H1 (cell line): ENCODE measurements around the gene ARHGDIG. TPM values are rescaled to one million over a fixed set of nuclear protein-coding genes. Genes with fewer than 3 reads are reported as not detected.

Source experiments
- CTCF ChIA-PET: fragments of 300-600 bp; sonication (Branson Sonifier 250); formaldehyde crosslinking; loops from one replicate; lab custom pipeline; 2021; ENCODE audit not compliant: partially characterized antibody; lab: Charles Lee
- POLR2A ChIA-PET: fragments of 300-600 bp; sonication (Branson Sonifier 250); formaldehyde crosslinking; loops from one replicate; lab custom pipeline; 2021; ENCODE audit warnings: inconsistent platforms; ENCODE audit not compliant: partially characterized antibody; lab: Charles Lee
- DNase-seq, 2 experiments: peaks; one replicate each; pipeline versions ENCODE4 v3.0.0 to v3.0.0-alpha.2; 2010 to 2022; ENCODE audit warnings: low spot score in 2 of 2, low read depth in 1 of 2, mixed read lengths in 1 of 2
- FAIRE-seq: peaks from 2 replicates; lab custom pipeline; 2011; peaks lifted over from hg19 to GRCh38; lab: Jason Lieb, UNC
- H2AFZ ChIP-seq: 2 replicates; pipeline ENCODE4 v1.8.1; 2012; ENCODE audit warnings: low read length, inconsistent platforms
- H2AK5ac ChIP-seq: 2 replicates; pipeline ENCODE4 v1.6.1; 2013; ENCODE audit warnings: low read depth, low read length
- H2BK120ac ChIP-seq: replicated peaks from 2 replicates; pipeline ENCODE3; 2013; ENCODE audit warnings: low read depth, low read length, inconsistent platforms
- H2BK12ac ChIP-seq: 2 replicates; pipeline ENCODE4 v1.6.1; 2013; ENCODE audit warnings: low read depth, low read length
- H2BK15ac ChIP-seq: 2 replicates; pipeline ENCODE4 v1.6.1; 2013; ENCODE audit warnings: low read length
- H2BK20ac ChIP-seq: 2 replicates; pipeline ENCODE4 v1.6.1; 2013; ENCODE audit warnings: low read length
- H2BK5ac ChIP-seq: 2 replicates; pipeline ENCODE4 v1.6.1; 2013; ENCODE audit warnings: low read depth, low read length
- H3K14ac ChIP-seq: 2 replicates; pipeline ENCODE4 v1.6.1; 2013; ENCODE audit warnings: inconsistent platforms; ENCODE audit not compliant: insufficient read length
- H3K18ac ChIP-seq: 2 replicates; pipeline ENCODE4 v1.6.1; 2013; ENCODE audit warnings: low read length; ENCODE audit errors: extremely low read depth
- H3K23ac ChIP-seq: 2 replicates; pipeline ENCODE4 v1.6.1; 2013; ENCODE audit warnings: inconsistent platforms; ENCODE audit not compliant: insufficient read length
- H3K23me2 ChIP-seq: 2 replicates; pipeline ENCODE4 v1.6.1; 2013; ENCODE audit warnings: low read depth, low read length
- H3K27ac ChIP-seq: 2 replicates; pipeline ENCODE4 v1.6.1; 2011; ENCODE audit warnings: low read depth, low read length, inconsistent platforms
- H3K27me3 ChIP-seq, 4 experiments: replicated peaks in 1 of 4; 1 replicate in 1 of 4; 2 replicates in 3 of 4; pipeline versions ENCODE4 v1.6.1 to v1.8.1; 2011 to 2013; ENCODE audit warnings: low read length in 3 of 4, mild to moderate bottlenecking in 3 of 4, inconsistent platforms in 2 of 4, mixed read lengths in 2 of 4, moderate library complexity in 1 of 4; ENCODE audit not compliant: control insufficient read depth in 3 of 4, insufficient read depth in 3 of 4; ENCODE audit errors: extremely low read depth in 1 of 4
- H3K36me3 ChIP-seq, 4 experiments: 2 replicates each; pipeline versions ENCODE4 v1.6.1 to v1.8.1; 2011 to 2013; ENCODE audit warnings: mild to moderate bottlenecking in 4 of 4, low read length in 3 of 4, moderate library complexity in 2 of 4, control low read depth in 1 of 4, inconsistent platforms in 1 of 4; ENCODE audit not compliant: insufficient read depth in 4 of 4, control insufficient read depth in 2 of 4
- H3K4ac ChIP-seq: replicated peaks from 2 replicates; pipeline ENCODE3; 2013; ENCODE audit warnings: low read length, low read depth, mixed read lengths, inconsistent platforms; ENCODE audit not compliant: insufficient read length
- H3K4me1 ChIP-seq, 4 experiments: replicated peaks in 1 of 4; 1 replicate in 1 of 4; 2 replicates in 3 of 4; pipeline versions ENCODE4 v1.6.1 to v1.8.1; 2011 to 2013; ENCODE audit warnings: low read length in 3 of 4, inconsistent platforms in 2 of 4, mixed read lengths in 1 of 4; ENCODE audit not compliant: insufficient read depth in 4 of 4, control insufficient read depth in 3 of 4
- H3K4me2 ChIP-seq, 2 experiments: 2 replicates each; pipeline versions ENCODE4 v1.6.1 to v1.8.1; 2011 to 2013; ENCODE audit warnings: low read depth in 2 of 2, low read length in 2 of 2, control low read depth in 1 of 2, inconsistent platforms in 1 of 2, mild to moderate bottlenecking in 1 of 2; ENCODE audit not compliant: insufficient read depth in 1 of 2
- H3K4me3 ChIP-seq, 4 experiments: fragments of 200-600, 300-600 bp in 1 of 4; sonication (generic), shearing (Covaris generic), sonication (Bioruptor Twin) in 1 of 4; 2 replicates each; pipeline versions ENCODE4 v1.5.1 to v1.8.1; 2011 to 2016; ENCODE audit warnings: low read length in 4 of 4, low read depth in 3 of 4, control low read depth in 2 of 4, inconsistent platforms in 2 of 4, mild to moderate bottlenecking in 2 of 4, mixed read lengths in 1 of 4, moderate library complexity in 1 of 4; ENCODE audit not compliant: insufficient read depth in 2 of 4; ENCODE audit errors: extremely low read depth in 1 of 4
- H3K56ac ChIP-seq: replicated peaks from 2 replicates; pipeline ENCODE3; 2013; ENCODE audit warnings: low read depth, mild to moderate bottlenecking, mixed read lengths, low read length, inconsistent platforms; ENCODE audit not compliant: insufficient read length
- H3K79me1 ChIP-seq: 2 replicates; pipeline ENCODE4 v1.6.1; 2013; ENCODE audit warnings: low read depth, low read length, control low read depth
- H3K79me2 ChIP-seq, 2 experiments: 2 replicates each; pipeline versions ENCODE4 v1.6.1 to v1.8.1; 2012 to 2013; ENCODE audit warnings: low read length in 2 of 2, mild to moderate bottlenecking in 2 of 2, inconsistent platforms in 1 of 2; ENCODE audit not compliant: insufficient read depth in 2 of 2, control insufficient read depth in 1 of 2
- H3K9ac ChIP-seq, 4 experiments: replicated peaks in 1 of 4; 1 replicate in 1 of 4; 2 replicates in 3 of 4; pipeline versions ENCODE4 v1.6.1 to v1.8.1; 2011 to 2013; ENCODE audit warnings: low read depth in 3 of 4, low read length in 3 of 4, control low read depth in 2 of 4, mild to moderate bottlenecking in 2 of 4, moderate library complexity in 2 of 4, inconsistent platforms in 1 of 4; ENCODE audit errors: extremely low read depth in 1 of 4
- H3K9me3 ChIP-seq, 2 experiments: 2 replicates each; pipeline versions ENCODE4 v1.6.1 to v1.8.1; 2012 to 2013; ENCODE audit warnings: mild to moderate bottlenecking in 2 of 2, moderate library complexity in 2 of 2, control low read depth in 1 of 2, inconsistent platforms in 1 of 2, low read depth in 1 of 2, low read length in 1 of 2, mixed read lengths in 1 of 2; ENCODE audit not compliant: insufficient read depth in 2 of 2
- H4K20me1 ChIP-seq, 2 experiments: replicated peaks in 1 of 2; 2 replicates each; pipeline versions ENCODE3 to v1.8.1; 2011 to 2013; ENCODE audit warnings: inconsistent platforms in 2 of 2, low read length in 2 of 2, mild to moderate bottlenecking in 1 of 2; ENCODE audit not compliant: insufficient read depth in 2 of 2, control insufficient read depth in 1 of 2
- H4K5ac ChIP-seq: 2 replicates; pipeline ENCODE4 v1.6.1; 2013; ENCODE audit warnings: low read length, low read depth, mixed read lengths, inconsistent platforms; ENCODE audit not compliant: insufficient read length
- H4K8ac ChIP-seq: 2 replicates; pipeline ENCODE4 v1.8.0; 2013; ENCODE audit warnings: mild to moderate bottlenecking, moderate library complexity, low read length, inconsistent platforms; ENCODE audit not compliant: insufficient read depth; ENCODE audit errors: extremely low read depth
- H4K91ac ChIP-seq: replicated peaks from 2 replicates; pipeline ENCODE3; 2013; ENCODE audit warnings: low read length, mixed read lengths, inconsistent platforms; ENCODE audit not compliant: insufficient read length
- CREB1 ChIP-seq: IDR thresholded peaks from 2 replicates; pipeline ENCODE4 v1.6.1; 2012; ENCODE audit warnings: inconsistent platforms
- E2F6 ChIP-seq: IDR thresholded peaks from 2 replicates; pipeline ENCODE4 v1.6.1; 2012; ENCODE audit warnings: inconsistent platforms
- JUND ChIP-seq: IDR thresholded peaks from 2 replicates; pipeline ENCODE4 v1.6.1; 2011; ENCODE audit warnings: mild to moderate bottlenecking, improper control_type of control experiment, low read length
- KDM1A ChIP-seq: fragments of 200-600, 300-600 bp; sonication (generic); IDR thresholded peaks from 2 replicates; pipeline ENCODE4 v1.7.1; 2016; ENCODE audit warnings: mild to moderate bottlenecking, low read length, borderline replicate concordance
- WGBS, 2 experiments: shearing (Covaris generic) in 1 of 2; methylation state at CpG; one replicate each; pipeline versions ENCODE4 v1.1.6 to v1.1.7; 2013 to 2015; ENCODE audit warnings: low lambda C conversion rate in 2 of 2, mixed read lengths in 2 of 2, inconsistent platforms in 1 of 2, low coverage in 1 of 2, missing lambda C conversion rate in 1 of 2; ENCODE audit not compliant: insufficient replicate concordance in 2 of 2, insufficient coverage in 1 of 2, insufficient read length in 1 of 2; ENCODE audit errors: extremely low coverage in 1 of 2, missing lambda C conversion rate in 1 of 2; 5-methylcytosine and 5-hydroxymethylcytosine counted together
- polyA plus RNA-seq, 7 experiments: library from polyadenylated mRNA; depleted of rRNA in 3 of 7; stranded (reverse) in 5 of 7; unstranded in 2 of 7; fragments of >200 nt in 5 of 7; fragments of 200-250 nt in 2 of 7; gene quantifications; 1 replicate in 5 of 7; 2 replicates in 1 of 7; 4 replicates in 1 of 7; pipeline versions ENCODE4 v1.2.1 to v1.2.3, GENCODE V29; 2011 to 2013; ENCODE audit warnings: missing spikeins in 2 of 7, mixed read lengths in 2 of 7
- total RNA-seq: library from RNA; stranded (reverse); fragmentation: NEBNext Ultra II Directional; extraction: Animal tissue kit (Norgen Biotek cat#: 25700); gene quantifications from 2 replicates; pipeline ENCODE4 v1.2.1, GENCODE V29; 2021

Gene ARHGDIG
- total and polyA plus RNA-seq, 2 of the 8 experiments (the other 6 are each of a cell fraction or from before 2014, with no cell fraction given): 1.2 to 2.9 TPM

GRCh38 chr16:317583-317982 lies 37.2 kb downstream of the ARHGDIG start:
- Histone ChIP-seq H3K4me1 (peaks cover 0 to 11% (median 8%) of the 10 kb centered on the region in 4 experiments; a peak in 6 of 7 replicates), H3K23me2 (no peaks in the 10 kb centered on the region), H3K79me1 (peaks cover 33% of the 10 kb centered on the region), H3K27ac (no peak overlapping the region), H4K20me1 (peaks cover 24 to 41% of the 10 kb centered on the region in 2 experiments), H3K9me3 (no peaks in the 10 kb centered on the region), H2BK120ac (no peak overlapping the region), H3K36me3 (peaks cover 0 to 10% (median 7%) of the 10 kb centered on the region in 4 experiments; a peak in 6 of 8 replicates), H2AK5ac (no peak overlapping the region), H4K5ac (no peak overlapping the region), H2BK12ac (no peak overlapping the region), H3K18ac (no peak overlapping the region), H2BK15ac (no peak overlapping the region), H2BK5ac (no peak overlapping the region), H3K14ac (no peak overlapping the region), H4K91ac (no peak overlapping the region), H3K4ac (no peak overlapping the region), H3K4me3 (no peak overlapping the region), H3K56ac (no peak overlapping the region), H3K27me3 (no peaks in the 10 kb centered on the region), H3K9ac (no peak overlapping the region), H3K23ac (no peak overlapping the region), H2AFZ (no peak overlapping the region), H3K79me2 (peaks cover 0 to 62% of the 10 kb centered on the region in 2 experiments; a peak in 2 of 4 replicates), H3K4me2 (no peak overlapping the region), H4K8ac (peak overlapping the region; percentile 69; the same call in 1 of the 2 replicates), H2BK20ac (no peak overlapping the region)
- ChIA-PET POLR2A (interaction anchor here (0.7 kb wide), 1 partner anchor 32 kb away, joined by 3 read pairs; no protein-coding TSS in a partner anchor), CTCF (interaction anchor here (1.4 to 5.2 kb wide), 3 partner anchors 9 to 52 kb away, joined by 3 to 46 read pairs (median 9); no protein-coding TSS in a partner anchor)
- DNase-seq (no peak), FAIRE-seq (no peak)
- 100% methylated on average over 5 of the region's 5 CpGs; no CpG with 5 or more reads in 1 of the 2 experiments for WGBS, 2 experiments
- no peak for TF ChIP-seq CREB1
- TF ChIP-seq E2F6: no peak
- no peak for TF ChIP-seq JUND
- TF ChIP-seq KDM1A: no peak
